HG03196 (cell line): Measurements from ENCODE around the gene ARMC8.

ENCODE experiments used
- ATAC-seq: cut with Tn5 transposase; IDR thresholded peaks from one replicate; pipeline ENCODE4 v1.9.1; 2021; ENCODE audit not compliant: unreplicated experiment

The ARMC8 gene

DNA sequence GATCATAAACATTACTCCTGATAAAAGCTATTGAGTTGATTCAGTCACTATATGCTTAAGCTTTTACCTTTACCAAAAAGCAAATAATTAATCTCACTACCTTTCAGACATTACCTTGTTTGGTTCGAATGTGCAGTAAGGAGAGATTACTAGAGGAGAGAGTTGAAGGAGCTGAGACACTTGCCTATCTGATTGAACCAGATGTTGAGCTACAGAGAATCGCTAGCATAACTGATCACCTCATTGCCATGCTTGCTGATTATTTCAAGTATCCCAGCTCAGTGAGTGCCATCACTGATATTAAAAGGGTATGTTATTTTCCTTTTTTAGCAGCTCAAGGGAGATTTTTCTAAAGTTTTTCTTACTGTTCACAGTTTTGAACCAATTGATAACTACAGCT is 54.6 kb downstream of the ARMC8 start:
- ATAC-seq = no peak

DNA sequence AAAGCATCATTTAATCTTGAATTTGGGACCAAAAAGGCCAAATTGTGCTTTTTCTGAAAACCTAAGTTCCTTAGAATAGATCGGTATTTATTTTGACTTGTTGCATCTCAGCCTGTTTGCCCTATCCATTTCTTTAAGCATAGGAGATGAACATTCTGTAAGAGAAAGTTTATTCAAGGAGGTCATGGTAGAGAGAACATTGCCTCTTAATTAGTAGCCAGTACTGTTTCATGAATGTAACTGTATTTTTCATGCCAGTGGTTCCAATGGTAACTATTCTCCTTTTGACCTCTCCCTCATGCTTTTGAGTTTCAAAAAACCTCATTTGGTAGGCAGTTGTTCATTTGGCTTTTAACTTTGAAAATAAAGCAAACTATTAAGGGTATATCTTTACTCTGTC is 55.4 kb downstream of the ARMC8 start:
- no peak for ATAC-seq

- ATAC-seq = no peak
These were observed 57.9 kb downstream of the ARMC8 start for GRCh38 chr3:138245026-138245425.

GRCh38 chr3:138249636-138250035 is 62.5 kb downstream of the ARMC8 start:
- no peak for ATAC-seq

DNA sequence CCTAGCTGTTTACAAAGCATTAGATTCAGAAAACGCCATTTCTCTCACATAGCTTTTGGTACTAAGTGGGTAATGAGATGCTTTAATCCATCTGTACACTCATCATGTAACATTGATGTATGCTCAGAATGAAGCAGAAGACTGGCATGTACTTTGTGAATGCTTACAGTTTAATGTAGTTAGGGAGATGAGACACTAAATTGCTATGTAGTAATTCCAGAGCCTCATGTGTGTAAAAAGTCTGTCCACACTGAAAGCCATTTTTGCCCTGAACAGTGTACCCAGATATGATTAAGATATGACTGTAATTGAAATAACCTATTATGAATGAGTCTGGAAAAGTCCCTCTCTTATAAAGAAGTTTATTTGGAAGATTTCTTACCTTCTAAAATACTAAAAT is 66.5 kb downstream of the ARMC8 start:
- no peak for ATAC-seq

DNA sequence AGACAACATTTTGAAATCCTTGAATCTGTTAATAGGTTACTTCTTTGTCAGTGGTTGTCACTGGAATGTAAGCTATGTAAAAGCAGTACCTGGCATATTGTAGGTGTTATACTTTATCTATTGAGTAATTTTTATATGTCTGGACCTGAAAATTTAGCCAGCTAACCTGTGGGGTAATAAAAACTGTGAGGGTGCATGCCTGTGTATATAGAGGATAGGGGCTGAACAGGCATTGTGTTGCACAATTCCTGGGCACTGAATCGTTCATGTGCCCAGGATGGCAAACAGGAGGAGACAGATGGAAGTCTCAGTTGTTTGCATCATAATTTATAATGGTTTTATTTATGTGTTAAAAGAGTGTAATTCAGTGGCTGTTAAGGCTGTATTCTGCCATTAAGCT is 67.1 kb downstream of the ARMC8 start:
- no peak for ATAC-seq

DNA sequence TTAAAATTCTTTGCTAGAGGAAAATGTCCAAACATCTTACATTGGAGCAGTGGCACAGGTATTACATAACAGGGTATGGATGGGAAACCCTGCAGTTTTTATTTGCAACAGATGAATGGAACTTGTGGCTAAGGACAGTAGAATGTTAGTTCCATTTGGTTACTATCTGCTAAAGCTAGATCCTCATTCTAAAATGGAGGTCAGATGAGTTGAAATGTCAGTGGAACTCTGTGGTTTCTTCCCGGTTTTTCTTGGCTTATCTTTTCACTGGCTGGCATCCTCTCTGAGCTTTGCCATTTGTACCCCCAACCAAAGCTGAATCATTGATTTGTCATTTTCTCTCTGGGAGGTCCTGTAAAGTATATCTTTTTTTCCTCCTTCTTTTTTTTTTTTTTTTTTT is 68.9 kb downstream of the ARMC8 start:
- no peak for ATAC-seq

DNA sequence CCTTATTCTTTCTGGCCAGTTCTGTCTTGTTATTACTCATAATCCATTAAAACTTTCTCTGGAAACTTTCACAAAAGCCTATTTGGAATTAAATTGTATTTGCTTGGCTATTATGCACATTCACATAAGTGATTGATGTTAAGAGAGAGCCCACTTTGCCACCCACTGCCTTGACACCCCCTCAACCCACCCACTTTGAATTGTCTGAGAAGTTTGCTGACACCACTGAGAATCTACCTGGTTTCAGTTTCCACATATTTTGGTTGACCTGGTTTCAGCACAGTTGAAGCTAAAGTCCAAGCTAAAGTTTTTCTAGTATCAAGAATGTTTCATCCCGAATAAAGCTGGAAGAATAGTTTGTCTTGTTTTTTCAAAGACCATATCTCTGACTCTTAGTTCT is 70.9 kb downstream of the ARMC8 start:
- no peak for ATAC-seq

- ATAC-seq = no peak
These were observed 72.0 kb downstream of the ARMC8 start for GRCh38 chr3:138259126-138259525.

DNA sequence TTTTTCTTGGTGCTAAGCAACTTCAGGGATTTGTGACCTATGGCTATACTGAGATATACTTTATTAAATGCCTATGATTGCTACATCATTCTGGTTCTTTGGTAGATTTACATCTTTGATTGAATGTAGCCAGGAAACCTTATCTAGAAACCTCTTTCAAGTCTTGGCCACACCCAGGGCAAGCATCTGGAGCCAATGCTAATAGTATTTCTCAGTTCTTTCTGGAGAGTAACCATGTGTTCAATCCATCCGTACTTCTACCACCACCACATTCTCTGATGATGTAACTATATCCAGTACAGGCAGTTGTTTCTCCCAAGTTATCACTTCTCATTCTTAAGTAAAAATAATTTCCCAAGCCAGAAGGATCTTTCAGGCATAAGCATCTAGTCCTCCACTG is 73.5 kb downstream of the ARMC8 start:
- ATAC-seq = no peak

- ATAC-seq = no peak
These were observed 76.0 kb downstream of the ARMC8 start for GRCh38 chr3:138263104-138263503.

- ATAC-seq = no peak
These were observed 78.6 kb downstream of the ARMC8 start for GRCh38 chr3:138265745-138266144.

GRCh38 chr3:138267083-138267482 is 80.0 kb downstream of the ARMC8 start:
- ATAC-seq = no peak

- no peak for ATAC-seq
These were observed 83.1 kb downstream of the ARMC8 start for GRCh38 chr3:138270245-138270644.

DNA sequence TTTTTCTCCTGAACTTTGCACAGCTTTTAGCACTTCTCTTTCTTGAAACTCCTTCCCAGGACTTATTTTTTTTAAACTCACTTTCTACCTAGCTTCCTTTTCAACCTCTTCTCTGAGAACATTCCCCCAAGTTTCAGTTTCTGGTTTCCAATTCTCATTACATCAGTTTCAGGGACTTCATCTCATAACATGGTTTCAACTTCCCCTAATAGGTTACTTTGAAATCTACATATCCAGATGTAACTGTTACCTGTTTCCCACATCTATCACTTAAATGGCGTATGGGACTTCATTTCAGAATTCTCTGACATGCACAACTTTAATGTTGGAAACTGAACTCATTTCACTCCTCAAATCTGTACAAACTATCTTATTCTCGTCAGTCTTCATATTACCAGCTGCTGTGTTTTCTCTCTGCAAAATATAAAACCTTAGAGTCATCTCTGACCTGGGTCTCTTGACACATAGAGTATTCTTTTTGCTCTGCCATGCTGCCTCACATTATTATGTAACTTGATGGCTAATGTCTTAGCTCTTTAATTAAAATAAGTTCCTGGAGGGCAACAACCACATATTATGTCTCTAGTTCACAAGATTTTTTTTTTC is 84.2 kb downstream of the ARMC8 start:
- no peak for ATAC-seq

DNA sequence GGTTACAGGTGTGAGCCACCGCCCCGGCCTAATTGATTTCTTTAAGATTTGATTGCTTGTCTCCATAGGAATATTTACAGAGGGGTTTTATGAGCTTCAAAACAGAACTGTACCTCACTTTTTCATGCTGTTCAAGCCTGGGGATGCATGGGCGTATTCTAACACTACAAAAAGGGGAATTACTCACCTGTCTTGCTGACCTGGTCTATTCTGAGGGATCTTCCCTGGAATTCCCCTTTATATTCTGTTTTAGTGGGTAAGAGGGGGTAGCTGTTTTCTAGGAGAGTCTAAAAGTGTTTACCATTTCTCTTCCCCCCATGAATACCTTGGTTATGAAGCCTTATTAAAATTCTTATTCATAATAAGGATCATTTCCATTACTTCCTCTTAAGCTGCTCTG is 94.5 kb downstream of the ARMC8 start:
- ATAC-seq = no peak

DNA sequence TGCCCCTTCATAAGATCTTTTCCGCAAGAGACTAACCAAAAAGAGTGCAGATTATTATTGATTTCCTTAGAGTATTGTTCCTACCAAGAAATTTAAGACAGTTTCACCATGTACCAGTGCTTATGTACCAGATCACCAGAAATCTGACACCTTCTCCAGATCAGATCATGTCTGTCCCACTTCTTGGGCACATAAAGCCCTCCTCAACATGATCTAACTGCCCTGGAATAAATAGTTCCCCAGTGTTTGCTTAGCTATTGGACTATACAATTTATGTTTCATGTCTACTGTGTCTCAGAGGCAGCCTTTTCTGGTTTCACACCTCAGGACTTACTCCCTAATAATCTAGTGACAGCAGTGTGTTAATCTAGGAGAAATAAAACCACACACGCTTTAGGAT is 95.7 kb downstream of the ARMC8 start:
- no peak for ATAC-seq

- ATAC-seq = no peak
These were observed 97.0 kb downstream of the ARMC8 start for GRCh38 chr3:138284079-138284478.

- ATAC-seq = no peak
These were observed 97.9 kb downstream of the ARMC8 start for GRCh38 chr3:138284957-138285477.

DNA sequence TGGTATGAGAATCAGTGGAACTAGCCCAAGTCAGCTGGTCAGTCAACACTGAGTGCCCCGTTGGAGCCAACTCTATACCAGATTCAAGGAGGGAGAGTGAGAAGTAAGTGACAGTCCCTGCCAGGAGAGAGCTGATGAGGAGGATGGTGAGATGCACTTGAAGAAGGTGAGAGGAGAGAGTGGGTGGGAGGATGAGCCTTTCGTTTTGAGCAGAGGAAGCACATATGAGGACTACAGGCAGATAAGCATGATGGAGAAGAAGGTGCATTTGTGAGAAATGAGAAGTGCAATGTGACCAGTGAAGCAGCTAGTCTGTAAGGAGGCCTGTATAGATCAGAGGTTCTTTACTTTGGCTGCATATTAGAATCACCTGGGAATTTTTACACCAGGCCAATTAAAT is 102.2 kb downstream of the ARMC8 start:
- no peak for ATAC-seq

- no peak for ATAC-seq
These were observed 102.6 kb downstream of the ARMC8 start for GRCh38 chr3:138289701-138290100.

- ATAC-seq = no peak
These were observed 109.5 kb downstream of the ARMC8 start for GRCh38 chr3:138296639-138297038.

- ATAC-seq = no peak
These were observed 110.0 kb downstream of the ARMC8 start for GRCh38 chr3:138297059-138297607.
